ENCODE results near the gene SLC3A2. TPM values are rescaled to one million over a fixed set of nuclear protein-coding genes. Genes with fewer than 3 reads are reported as not detected.

The SLC3A2 gene
- total and polyA plus RNA-seq, 2 of the 13 experiments (the other 11 are each of a cell fraction or from before 2014, with no cell fraction given), result 213 to 226 TPM

- TF ChIP-seq FOXP4 (CRISPR knock-in tag; IDR thresholded peaks at IDR 0.05), result no peak
- TF ChIP-seq ZNF572 (CRISPR knock-in tag; IDR thresholded peaks at IDR 0.05), result no peak
- no peak for TF ChIP-seq ZHX2 (IDR thresholded peaks at IDR 0.05; ENCODE audit: low read depth)
- TF ChIP-seq ZHX2 (CRISPR knock-in tag; IDR thresholded peaks at IDR 0.05; ENCODE audit: borderline replicate concordance), result no peak
- TF ChIP-seq GATA4 (IDR thresholded peaks at IDR 0.05; ENCODE audit: borderline replicate concordance, low read depth), result 0 out of 2 replicates have a peak, but pooled peaks have one; percentile 40
- no peak for TF ChIP-seq CHD2 (IDR thresholded peaks at IDR 0.05; ENCODE audit: low read depth, low read length)
- TF ChIP-seq CC2D1A (CRISPR knock-in tag; IDR thresholded peaks at IDR 0.05), result no peak
- TF ChIP-seq BORCS8-MEF2B (CRISPR knock-in tag; IDR thresholded peaks at IDR 0.05), result no peak
- no peak for TF ChIP-seq ZNF260 (CRISPR knock-in tag; IDR thresholded peaks at IDR 0.05; ENCODE audit: borderline replicate concordance, low read depth)
- TF ChIP-seq NR2F1 (CRISPR knock-in tag; IDR thresholded peaks at IDR 0.05), result 0 out of 4 replicates have a peak, but pooled peaks of 1 of the 2 experiments have one; percentile 25
- TF ChIP-seq MEIS1 (CRISPR knock-in tag; IDR thresholded peaks at IDR 0.05; ENCODE audit: borderline replicate concordance), result 0 out of 2 replicates have a peak, but pooled peaks have one; percentile 5
- TF ChIP-seq PAWR (CRISPR knock-in tag; IDR thresholded peaks at IDR 0.05; ENCODE audit: borderline replicate concordance), result no peak
- no peak for TF ChIP-seq CREM (IDR thresholded peaks at IDR 0.05)
- TF ChIP-seq CREM (CRISPR knock-in tag; IDR thresholded peaks at IDR 0.05), result no peak
- TF ChIP-seq ZNF256 (CRISPR knock-in tag; conservative IDR thresholded peaks at IDR 0.05), result 0 out of 2 replicates have a peak, but pooled peaks have one; percentile 30
- TF ChIP-seq HNF4G (IDR thresholded peaks at IDR 0.05; ENCODE audit: borderline replicate concordance, low read depth, low read length), result 0 out of 2 replicates have a peak, but pooled peaks have one; percentile 10
- no peak for TF ChIP-seq HNF4G (CRISPR knock-in tag; IDR thresholded peaks at IDR 0.05; ENCODE audit: borderline replicate concordance, low read depth)
- no peak for TF ChIP-seq HES4 (CRISPR knock-in tag; IDR thresholded peaks at IDR 0.05; ENCODE audit: borderline replicate concordance)
- TF ChIP-seq, protein P1, sequence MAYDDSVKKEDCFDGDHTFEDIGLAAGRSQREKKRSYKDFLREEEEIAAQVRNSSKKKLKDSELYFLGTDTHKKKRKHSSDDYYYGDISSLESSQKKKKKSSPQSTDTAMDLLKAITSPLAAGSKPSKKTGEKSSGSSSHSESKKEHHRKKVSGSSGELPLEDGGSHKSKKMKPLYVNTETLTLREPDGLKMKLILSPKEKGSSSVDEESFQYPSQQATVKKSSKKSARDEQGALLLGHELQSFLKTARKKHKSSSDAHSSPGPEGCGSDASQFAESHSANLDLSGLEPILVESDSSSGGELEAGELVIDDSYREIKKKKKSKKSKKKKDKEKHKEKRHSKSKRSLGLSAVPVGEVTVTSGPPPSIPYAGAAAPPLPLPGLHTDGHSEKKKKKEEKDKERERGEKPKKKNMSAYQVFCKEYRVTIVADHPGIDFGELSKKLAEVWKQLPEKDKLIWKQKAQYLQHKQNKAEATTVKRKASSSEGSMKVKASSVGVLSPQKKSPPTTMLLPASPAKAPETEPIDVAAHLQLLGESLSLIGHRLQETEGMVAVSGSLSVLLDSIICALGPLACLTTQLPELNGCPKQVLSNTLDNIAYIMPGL (CRISPR knock-in tag; IDR thresholded peaks at IDR 0.05; ENCODE audit: borderline replicate concordance in 1 of 2, low read depth in 1 of 2), result no peak
Measured at GRCh38 chr11:62830904-62831519, 49.7 kb upstream of the SLC3A2 start (continued).
